ENCODE measurements around the gene MCOLN1.

Gene MCOLN1

DNA sequence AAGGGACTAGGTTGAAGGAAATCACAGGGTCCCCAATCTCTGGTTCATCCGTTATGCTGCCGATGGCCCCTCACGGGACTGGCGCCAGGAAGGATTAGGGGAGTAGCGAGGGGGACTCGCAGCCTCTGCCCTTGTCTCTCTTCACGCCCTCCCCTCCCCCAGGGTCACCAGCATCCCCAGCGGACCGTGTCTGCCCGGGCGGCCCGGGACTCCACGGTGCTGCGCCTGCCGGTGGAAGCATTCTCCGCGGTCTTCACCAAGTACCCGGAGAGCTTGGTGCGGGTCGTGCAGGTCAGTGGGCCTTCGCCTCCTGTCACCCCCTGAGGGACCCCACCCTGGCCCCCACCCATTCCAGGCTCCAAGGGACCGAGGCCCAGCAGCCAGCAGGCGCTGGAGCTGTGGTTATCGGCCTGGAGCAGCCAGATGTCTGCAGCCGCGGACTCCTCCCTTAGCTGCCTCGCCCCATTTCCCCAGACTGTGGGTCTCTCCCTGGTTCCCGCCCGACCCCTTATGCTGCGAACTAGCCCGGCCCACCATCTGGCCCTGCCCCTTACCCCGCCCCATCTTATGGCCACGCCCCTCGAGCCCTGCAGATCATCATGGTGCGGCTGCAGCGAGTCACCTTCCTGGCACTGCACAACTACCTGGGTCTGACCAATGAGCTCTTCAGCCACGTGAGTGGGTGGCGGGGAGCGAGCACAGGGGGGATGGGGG is 18.5 kb downstream of the MCOLN1 start:
- in situ Hi-C loops (cut with MboI; ENCODE audit: low sequenced_read_pairs): no loop called here

DNA sequence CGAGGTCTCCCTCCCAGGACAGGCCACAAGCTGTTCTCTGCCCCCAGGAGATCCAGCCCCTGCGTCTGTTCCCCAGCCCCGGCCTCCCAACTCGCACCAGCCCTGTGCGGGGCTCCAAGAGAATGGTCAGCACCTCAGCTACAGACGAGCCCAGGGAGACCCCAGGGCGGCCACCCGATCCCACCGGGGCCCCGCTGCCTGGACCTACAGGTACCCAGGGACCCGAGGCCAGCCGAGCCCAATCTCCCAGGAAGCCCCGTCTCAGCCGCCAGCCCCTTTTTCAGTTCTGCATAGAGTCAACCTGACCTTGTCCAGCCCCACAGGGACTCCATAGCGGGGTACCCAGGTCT is 19.0 kb downstream of the MCOLN1 start:
- in situ Hi-C loops (cut with MboI; ENCODE audit: low sequenced_read_pairs): no loop called here

DNA sequence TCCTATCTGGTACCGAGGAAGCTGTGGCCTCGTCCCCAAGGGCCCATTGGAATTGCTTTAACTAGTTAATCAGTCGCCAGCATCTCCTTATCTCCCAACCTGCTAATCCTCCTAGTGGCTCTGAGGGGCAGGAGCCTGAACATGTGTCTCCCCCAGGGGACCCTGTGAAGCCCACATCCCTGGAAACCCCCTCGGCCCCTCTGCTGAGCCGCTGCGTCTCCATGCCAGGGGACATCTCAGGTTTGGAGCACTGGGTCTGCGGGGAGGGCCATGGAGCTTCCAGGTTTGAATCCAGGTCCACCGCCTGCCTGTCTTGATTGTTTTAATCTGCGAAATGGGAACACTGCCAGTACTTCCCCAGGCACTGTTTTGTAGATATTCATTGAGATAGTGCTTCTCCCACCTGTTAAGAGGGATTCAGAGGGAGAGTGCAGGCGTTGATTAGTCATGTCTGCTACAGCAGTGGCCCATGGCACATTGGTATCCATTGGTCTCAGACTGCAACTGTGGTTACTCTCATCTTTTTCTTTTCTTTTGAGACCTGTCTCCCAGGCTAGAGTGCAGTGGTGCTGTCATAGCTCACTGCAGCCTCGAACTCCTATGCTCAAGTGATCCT is 19.5 kb downstream of the MCOLN1 start:
- in situ Hi-C loops (cut with MboI; ENCODE audit: low sequenced_read_pairs): no loop called here

DNA sequence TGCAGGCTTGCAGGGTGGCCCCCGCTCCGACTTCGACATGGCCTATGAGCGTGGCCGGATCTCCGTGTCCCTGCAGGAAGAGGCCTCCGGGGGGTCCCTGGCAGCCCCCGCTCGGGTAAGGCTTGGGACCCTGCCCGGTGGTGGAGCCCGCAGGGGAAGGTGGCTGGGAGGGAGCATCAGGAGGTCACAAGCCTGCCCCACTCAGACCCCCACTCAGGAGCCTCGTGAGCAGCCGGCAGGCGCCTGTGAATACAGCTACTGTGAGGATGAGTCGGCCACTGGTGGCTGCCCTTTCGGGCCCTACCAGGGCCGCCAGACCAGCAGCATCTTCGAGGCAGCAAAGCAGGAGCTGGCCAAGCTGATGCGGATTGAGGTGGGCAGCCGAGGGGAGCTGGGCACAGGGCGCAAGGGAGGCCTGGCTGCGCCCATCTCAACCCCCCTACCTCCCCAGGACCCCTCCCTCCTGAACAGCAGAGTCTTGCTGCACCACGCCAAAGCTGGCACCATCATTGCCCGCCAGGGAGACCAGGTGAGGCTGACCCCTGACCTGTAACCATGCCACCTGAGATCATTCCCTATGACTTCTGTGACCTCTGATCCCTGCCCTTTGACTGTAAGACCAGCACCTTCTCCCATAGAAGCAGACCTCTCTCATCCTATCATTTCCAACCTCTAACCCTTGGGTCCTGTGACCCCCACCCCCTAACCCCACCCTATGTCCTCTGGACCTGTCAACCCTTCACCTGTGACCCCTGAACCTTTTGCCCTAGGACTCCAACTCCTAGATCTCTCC is 20.3 kb downstream of the MCOLN1 start:
- in situ Hi-C loops (cut with MboI; ENCODE audit: low sequenced_read_pairs): no loop called here

DNA sequence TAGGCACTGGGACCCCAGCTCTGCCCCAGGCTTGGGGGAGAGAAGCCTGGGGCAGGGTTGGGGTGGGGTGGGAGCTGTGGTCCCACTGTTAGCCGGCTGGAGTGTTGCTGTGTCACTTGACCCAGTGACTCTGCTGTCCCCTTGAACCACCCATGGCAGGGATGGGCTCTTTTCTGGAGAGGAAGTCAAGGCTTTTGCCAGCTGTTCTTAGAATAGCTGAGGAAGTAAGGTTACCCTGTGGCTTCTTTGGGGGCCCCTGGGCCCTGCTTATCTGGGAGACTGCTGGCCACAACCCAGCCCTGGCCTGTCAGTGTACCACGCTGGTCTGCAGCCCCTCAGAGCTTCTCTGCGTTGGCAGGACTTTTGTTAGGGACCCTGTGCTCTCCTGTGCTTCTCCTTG is 22.2 kb downstream of the MCOLN1 start:
- in situ Hi-C loops (cut with MboI; ENCODE audit: low sequenced_read_pairs): no loop called here

DNA sequence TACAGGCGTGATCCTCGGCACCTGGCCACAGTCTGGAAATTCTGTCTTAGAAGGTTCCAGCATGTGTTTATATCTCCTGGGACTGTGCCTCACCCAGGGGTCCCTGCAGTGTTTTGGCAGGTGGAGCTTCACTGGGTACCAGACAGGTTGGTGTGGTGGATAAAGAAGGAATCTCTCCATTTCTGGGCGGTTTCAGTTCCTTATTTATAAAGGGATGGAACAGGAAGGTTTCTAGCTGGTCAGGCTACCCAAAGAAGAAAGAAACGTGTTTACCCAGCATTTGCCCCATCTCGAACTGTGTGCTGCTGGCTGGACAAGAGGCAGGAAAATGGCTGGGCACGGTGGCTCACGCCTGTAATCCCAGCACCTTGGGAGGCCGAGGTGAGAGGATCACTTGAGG is 22.9 kb downstream of the MCOLN1 start:
- in situ Hi-C loops (cut with MboI; ENCODE audit: low sequenced_read_pairs): no loop called here

DNA sequence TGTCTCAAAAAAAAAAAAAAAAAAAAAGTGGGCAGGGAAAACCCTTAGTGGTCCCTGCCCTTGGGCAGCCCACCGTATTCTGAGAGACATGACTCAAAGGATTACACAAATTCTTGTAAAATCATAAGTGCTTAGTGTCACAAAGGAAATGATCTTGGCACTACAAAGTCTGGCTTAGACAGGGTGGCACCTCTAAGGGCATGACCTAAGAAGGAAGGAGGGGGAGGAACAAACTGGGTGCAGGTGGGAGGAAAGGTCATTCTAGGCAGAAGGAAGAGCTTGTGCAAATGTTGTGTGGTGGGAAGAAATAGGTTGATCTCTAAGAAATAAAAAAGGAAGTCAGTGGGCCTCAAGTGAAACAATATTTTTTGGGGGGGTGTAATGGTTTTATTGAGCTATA is 23.5 kb downstream of the MCOLN1 start:
- in situ Hi-C loops (cut with MboI; ENCODE audit: low sequenced_read_pairs): no loop called here

DNA sequence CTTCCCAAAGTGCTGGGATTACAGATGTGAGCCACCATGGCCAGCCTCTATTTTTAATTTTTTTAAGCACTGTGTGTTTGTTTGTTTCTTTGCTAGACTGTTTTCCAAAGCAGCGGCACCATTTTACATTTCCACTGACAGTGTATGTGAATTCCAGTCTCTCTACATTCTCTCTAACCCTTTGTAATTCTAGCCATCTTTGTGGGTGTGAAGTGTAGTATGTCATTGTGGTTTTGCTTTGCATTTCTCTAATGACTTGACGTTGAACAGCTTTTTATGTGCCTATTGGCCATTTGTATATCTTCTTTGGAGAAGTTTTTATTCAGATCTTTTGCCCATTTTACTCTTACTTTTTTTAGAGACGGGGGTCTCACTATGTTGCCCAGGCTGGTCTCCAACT is 24.7 kb downstream of the MCOLN1 start:
- in situ Hi-C loops (cut with MboI; ENCODE audit: low sequenced_read_pairs): no loop called here

DNA sequence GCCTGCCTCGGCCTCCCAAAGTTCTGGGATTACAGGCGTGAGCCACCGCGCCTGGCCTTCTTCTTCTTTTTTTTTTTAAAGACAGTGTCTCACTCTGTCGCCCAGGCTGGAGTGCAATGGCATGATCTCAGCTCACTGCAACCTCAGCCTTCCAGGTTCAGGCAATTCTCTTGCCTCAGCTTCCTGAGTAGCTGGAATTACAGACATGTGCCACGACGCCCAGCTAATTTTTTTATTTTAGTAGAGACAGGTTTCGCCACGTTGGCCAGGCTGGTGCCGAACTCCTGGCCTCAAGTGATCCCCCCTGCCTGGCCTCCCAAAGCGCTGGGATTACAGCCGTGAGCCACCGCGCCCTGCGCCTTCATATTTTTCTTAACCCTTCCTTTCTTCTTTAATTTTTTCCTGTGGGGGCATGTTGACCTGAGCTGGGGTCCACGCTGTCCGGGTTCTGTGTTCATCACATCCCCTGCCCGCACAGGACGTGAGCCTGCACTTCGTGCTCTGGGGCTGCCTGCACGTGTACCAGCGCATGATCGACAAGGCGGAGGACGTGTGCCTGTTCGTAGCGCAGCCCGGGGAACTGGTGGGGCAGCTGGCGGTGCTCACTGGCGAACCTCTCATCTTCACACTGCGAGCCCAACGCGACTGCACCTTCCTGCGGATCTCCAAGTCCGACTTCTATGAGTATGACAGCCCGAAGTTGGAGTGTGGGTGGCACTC is 27.2 kb downstream of the MCOLN1 start:
- in situ Hi-C loops (cut with MboI; ENCODE audit: low sequenced_read_pairs): no loop called here

DNA sequence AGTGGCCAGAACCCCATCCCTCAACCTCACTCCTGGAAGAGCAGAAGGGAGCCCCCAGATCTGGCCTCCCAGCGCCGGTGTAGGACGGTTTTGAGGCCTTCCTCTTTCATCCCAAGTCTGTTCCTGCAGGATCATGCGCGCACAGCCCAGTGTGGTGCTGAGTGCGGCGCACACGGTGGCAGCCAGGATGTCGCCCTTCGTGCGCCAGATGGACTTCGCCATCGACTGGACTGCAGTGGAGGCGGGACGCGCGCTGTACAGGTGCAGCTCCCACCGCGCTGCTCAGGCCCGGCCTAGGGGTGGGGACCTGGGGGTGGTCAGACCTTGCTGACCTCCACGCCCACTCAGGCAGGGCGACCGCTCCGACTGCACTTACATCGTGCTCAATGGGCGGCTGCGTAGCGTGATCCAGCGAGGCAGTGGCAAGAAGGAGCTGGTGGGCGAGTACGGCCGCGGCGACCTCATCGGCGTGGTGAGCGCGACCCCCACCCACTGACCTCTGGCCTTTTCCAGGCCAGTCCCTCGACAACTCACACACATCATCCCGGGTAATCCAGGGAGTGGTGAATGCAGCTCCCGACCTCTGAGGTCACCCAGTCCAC is 27.8 kb downstream of the MCOLN1 start:
- in situ Hi-C loops (cut with MboI; ENCODE audit: low sequenced_read_pairs): no loop called here

DNA sequence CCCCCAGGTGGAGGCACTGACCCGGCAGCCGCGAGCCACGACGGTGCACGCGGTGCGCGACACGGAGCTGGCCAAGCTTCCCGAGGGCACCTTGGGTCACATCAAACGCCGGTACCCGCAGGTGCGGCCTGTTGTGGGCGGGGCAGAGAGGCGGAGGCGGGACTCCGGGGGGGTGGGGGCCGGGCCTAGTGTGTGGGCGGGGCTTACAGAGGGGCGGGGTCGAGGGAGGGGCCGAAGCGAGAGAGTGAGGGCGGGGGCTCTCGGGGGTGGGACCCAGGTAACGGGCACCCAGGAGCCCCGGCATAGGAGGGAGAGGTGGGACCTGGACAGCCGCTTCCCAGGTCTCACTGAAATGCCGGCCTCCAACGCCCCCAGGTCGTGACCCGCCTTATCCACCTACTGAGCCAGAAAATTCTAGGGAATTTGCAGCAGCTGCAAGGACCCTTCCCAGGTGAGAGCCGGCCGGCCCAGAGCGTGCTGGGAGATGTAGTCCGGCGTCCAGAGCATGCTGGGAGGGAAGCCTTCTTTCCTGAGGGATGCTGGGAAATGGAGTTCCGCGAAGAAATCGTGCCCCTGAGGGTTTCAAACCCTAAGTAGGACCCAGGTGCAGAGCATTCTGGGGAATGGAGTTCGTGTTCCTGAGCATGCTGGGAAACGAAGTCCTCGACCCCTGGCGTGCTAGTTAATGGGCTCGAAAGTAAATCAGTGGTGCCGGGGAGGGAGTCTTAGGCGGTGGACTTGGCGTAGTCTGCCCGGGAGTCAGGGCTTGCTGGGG is 28.8 kb downstream of the MCOLN1 start:
- in situ Hi-C loops (cut with MboI; ENCODE audit: low sequenced_read_pairs): no loop called here

DNA sequence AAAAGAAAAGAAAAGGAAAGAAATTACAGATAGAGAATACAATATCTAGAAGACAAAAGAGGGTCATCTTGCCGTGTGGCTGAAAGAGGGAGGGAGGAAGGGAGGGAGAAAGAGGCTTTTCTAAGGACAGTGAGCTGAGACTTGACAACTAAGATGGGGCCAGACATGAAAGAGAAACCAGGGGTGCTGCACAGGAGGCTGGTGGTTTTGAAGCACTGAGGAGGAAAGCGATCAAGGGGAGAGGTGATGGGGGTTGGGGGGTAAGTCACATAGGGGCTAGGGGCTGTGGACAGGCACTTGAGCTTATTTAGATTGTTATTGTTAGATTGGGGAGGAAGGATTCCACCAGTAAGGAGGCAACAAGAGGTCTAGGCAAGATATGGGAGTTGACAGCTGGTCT is 30.4 kb downstream of the MCOLN1 start:
- in situ Hi-C loops (cut with MboI; ENCODE audit: low sequenced_read_pairs): no loop called here

DNA sequence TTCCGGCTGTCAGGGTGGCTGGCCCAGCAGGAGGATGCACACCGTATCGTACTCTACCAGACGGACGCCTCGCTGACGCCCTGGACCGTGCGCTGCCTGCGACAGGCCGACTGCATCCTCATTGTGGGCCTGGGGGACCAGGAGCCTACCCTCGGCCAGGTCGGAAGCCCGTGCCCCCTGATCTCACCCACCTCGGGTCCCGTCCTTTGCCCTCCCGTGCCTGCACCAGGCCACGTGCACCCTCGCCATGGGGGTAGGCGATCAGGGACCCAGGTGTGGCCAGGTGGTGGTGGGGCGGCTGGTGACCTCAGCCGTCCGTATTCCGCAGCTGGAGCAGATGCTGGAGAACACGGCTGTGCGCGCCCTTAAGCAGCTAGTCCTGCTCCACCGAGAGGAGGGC is 32.1 kb downstream of the MCOLN1 start:
- in situ Hi-C loops (cut with MboI; ENCODE audit: low sequenced_read_pairs): no loop called here

DNA sequence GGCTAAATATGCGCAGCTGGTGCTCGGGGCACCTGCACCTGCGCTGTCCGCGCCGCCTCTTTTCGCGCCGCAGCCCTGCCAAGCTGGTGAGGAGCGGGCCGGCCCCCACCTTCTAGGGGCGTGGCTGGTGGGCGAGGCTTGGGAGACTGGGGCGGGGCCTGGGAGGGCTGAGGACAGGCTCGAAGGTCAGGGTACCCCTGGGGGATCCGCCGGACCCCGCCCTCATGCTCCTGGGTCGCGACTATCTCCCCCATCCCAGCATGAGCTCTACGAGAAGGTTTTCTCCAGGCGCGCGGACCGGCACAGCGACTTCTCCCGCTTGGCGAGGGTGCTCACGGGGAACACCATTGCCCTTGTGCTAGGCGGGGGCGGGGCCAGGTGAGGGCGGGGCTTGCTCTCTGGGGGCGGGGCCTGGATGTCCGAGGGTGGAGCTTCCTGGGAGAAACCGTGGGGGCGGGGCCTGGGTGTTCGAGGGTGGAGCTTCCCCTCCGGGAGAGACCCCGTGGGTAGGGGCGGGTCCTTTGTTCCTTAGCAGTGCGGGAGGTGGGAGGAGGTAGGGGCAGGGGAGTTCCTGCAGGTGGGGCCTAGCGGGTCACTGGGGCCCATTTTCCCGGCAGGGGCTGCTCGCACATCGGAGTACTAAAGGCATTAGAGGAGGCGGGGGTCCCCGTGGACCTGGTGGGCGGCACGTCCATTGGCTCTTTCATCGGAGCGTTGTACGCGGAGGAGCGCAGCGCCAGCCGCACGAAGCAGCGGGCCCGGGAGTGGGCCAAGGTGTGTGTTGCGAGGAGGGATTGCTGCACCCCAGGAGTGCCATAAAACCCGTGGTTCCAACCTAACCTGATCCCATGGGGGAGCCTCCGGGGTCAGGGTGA is 32.8 kb downstream of the MCOLN1 start:
- in situ Hi-C loops (cut with MboI; ENCODE audit: low sequenced_read_pairs): no loop called here

DNA sequence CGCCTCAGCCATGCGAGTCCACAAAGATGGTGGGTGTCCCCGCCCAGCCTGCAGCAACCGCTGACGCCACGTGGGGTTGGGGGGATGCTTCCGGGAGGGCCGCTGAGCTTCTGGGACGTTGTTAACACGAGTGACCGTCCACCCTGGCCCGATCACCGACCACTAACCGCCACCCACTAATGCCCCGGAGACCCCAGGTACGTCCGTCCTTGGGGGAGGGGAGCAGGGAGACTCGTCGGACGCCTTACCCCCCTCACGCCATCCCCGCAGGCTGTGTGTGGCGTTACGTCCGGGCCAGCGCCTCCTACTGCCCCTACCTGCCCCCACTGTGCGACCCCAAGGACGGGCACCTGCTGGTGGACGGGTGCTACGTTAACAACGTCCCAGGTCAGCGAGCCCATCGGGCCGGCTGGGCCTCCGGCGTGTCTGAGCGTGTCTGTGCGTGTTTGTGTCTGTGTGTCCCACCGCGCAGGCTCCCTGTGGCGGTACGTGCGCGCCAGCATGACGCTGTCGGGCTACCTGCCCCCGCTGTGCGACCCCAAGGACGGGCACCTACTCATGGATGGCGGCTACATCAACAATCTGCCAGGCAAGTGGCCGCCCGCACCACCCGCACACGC is 34.4 kb downstream of the MCOLN1 start:
- in situ Hi-C loops (cut with MboI; ENCODE audit: low sequenced_read_pairs): no loop called here

DNA sequence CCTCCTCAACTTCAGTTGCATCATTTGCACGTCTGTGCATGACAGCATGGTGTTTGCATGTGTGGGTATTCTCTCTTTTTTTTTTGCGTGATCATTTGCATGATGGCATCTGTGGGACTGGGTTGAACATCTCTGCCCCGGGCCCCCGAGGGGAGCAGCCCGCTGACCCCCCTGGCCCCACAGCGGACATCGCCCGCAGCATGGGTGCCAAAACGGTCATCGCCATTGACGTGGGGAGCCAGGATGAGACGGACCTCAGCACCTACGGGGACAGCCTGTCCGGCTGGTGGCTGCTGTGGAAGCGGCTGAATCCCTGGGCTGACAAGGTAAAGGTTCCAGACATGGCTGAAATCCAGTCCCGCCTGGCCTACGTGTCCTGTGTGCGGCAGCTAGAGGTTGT is 36.2 kb downstream of the MCOLN1 start:
- in situ Hi-C loops (cut with MboI; ENCODE audit: low sequenced_read_pairs): no loop called here

DNA sequence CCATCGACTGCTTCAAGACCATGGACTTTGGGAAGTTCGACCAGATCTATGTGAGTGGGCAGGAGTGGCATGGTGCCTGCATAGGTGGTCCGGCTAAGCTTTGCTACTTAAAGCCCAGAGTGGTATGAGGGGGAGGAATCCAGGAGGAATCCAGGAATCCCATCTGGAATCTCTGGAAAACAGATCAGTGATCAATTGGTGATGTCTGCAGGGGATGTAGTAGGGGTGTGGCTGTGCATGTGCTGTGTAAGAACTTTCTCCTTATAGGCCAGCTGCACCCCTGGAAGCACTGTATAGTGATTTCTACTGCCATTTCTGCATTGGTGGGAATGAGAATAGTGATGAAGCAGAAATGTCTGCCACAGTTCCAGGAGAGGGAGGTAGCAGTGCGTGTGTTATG is 36.7 kb downstream of the MCOLN1 start:
- in situ Hi-C loops (cut with MboI; ENCODE audit: low sequenced_read_pairs): no loop called here

DNA sequence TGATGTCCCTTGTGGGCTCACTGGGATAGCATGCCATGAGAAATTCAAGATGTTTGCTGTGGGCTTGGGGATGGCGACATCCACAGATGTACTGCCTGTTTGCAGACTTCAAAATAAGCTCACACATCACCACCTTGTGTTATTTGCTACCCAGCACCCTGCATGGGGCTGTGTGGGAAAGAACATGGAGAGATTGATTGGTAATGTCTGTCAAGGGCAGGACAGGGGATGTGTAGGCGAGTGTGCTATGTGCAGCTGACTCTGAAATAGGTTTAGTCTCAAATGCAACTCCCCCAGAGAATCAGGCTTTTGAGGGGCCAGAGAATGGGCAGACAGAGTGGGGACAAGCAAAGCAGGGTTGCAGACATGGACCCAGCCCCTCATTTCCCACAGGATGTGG is 37.8 kb downstream of the MCOLN1 start:
- in situ Hi-C loops (cut with MboI; ENCODE audit: low sequenced_read_pairs): no loop called here

DNA sequence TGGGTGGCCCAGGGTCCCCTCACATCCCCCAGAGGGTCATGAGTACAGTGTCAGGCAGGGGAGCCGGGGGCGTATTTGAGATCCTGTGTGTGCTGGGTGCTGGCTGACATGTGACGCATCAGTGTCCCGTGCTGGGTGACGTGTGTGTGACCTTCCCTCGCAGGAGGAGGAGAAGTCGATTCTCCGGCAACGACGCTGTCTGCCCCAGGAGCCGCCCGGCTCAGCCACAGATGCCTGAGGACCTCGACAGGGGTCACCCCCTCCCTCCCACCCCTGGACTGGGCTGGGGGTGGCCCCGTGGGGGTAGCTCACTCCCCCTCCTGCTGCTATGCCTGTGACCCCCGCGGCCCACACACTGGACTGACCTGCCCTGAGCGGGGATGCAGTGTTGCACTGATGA is 38.9 kb downstream of the MCOLN1 start:
- in situ Hi-C loops (cut with MboI; ENCODE audit: low sequenced_read_pairs): no loop called here

Data from HL-60/S4 treated with phorbol 12-myristate 13-acetate at 8.2 ng/mL for 4 days and 3 days (cell line).